ENCODE measurements around the gene TUBB2B.

The TUBB2B gene

DNA sequence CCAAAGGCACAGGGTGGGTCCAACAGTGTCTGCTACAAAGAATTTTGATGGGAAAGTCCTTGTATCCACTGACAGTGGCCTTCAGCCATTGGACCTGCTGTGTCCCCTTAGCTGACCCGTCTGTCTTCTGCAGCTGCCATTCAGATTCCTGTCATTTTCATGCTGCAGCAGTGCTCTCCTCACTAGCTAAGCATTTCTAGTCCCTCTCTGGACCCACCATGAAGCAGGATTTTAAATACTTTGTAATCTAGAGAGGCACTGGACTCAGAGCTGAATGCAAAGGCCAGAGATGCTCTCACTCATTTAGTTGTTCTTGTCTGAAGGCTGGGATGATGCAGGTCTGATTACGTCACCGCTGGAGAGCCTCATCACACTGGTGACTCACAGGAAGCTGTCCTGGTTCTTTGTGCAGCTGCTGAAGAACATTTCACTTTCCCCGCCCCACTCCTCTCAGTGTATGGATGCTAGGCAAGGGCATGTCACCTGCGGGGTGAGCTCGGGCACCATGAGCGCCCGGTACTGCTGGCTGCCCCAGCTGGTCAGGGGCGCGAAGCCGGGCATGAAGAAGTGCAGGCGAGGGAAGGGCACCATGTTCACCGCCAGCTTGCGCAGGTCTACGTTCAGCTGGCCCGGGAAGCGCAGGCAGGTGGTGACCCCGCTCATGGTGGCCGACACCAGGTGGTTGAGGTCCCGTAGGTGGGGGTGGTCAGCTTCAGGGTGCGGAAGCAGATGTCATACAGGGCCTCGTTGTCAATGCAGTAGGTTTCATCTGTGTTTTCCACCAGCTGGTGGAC, 50.7 kb downstream of the TUBB2B start:
- Histone ChIP-seq H3K4me1 (ENCODE audit: control insufficient read depth, insufficient read depth, low read length) (no peaks in the 10 kb centered on the region), H3K27me3 (replicated peaks; ENCODE audit: control insufficient read depth, insufficient read depth, low read length) (peaks cover 8% of the 10 kb centered on the region), H3K4me3 (ENCODE audit: low read length) (no peak overlapping the region), H3K9ac (ENCODE audit: low read length) (no peak overlapping the region), H3K36me3 (ENCODE audit: control insufficient read depth, insufficient read depth, low read length, severe bottlenecking) (no peaks in the 10 kb centered on the region), H3K9me3 (ENCODE audit: control insufficient read depth, low read length) (no peaks in the 10 kb centered on the region)
- DNase-seq (ENCODE audit: low read depth), result peak; percentile 78

DNA sequence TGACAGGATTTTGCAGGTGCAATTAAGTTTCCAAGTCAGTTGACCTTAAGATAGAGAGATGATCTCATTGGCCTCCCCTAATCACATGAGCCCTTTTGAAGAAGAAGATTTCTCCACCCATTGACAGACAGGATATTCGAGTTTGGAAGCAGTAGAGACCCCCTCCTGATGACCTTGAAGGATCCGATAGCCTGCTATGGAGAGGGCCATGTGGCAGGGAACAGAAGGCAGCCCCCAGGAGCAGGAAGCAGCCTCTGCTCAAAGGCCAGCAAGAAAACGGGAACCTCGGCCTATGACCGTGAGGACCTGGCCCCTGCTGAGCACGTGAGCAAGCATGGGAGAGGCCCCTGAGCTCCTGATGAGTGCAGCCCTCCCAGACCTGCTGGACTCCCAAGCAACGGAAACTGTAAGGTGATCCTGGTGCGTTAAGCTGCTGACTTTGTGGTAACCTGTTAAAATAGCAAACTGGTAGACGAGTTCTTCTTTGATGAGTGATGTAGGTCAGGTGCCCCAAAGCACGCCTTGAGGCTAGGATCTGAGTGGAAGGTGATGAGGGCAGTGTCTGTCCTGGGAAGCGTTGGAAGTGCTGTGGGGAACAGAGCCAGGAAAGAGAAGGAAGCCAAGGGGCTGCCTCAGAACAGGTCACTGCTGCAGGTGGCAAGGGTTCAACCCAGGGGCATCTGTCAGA, 51.6 kb downstream of the TUBB2B start:
- no peaks in the 10 kb centered on the region for H3K4me1 ChIP-seq (ENCODE audit: control insufficient read depth, insufficient read depth, low read length)

More for the DNA sequence above, 51.6 kb downstream of the TUBB2B start:
- DNase-seq (ENCODE audit: low read depth), result no peak
- H3K9ac ChIP-seq (ENCODE audit: low read length), result no peak overlapping the region
- no peaks in the 10 kb centered on the region for H3K36me3 ChIP-seq (ENCODE audit: control insufficient read depth, insufficient read depth, low read length, severe bottlenecking)
- no peak overlapping the region for H3K4me3 ChIP-seq (ENCODE audit: low read length)
- H3K9me3 ChIP-seq (ENCODE audit: control insufficient read depth, low read length), result no peaks in the 10 kb centered on the region
- peaks cover 3% of the 10 kb centered on the region for H3K27me3 ChIP-seq (replicated peaks; ENCODE audit: control insufficient read depth, insufficient read depth, low read length)

All from adipocyte (in vitro differentiated cells).